HCT116 (cell line): Measurements from ENCODE around the gene CRMP1. TPM values are rescaled to one million over a fixed set of nuclear protein-coding genes. Genes with fewer than 3 reads are reported as not detected.

ENCODE experiments used
- ATAC-seq: fragments of 200-7000 bp; cut with Tn5 transposase; 2 replicates; pipeline ENCODE4 v1.9.1; 2020; ENCODE audit warnings: mild to moderate bottlenecking, moderate library complexity
- BruUV-seq: library from RNA; stranded (reverse); fragments of 400-500 nt; replicated peaks from 2 replicates; lab custom pipeline; 2021; lab: Mats Ljungman, UMichigan
- CTCF ChIA-PET: fragments of 300-600 bp; sonication (Branson Sonifier 250); formaldehyde crosslinking; loops from one replicate; lab custom pipeline; 2021; ENCODE audit warnings: antibody characterized with exemption; lab: Charles Lee
- POLR2A ChIA-PET: fragments of 300-600, 350-600 bp; sonication (Branson Sonifier 250); formaldehyde crosslinking; loops from one replicate; lab custom pipeline; 2021; ENCODE audit warnings: antibody characterized with exemption; lab: Charles Lee
- RAD21 ChIA-PET, 2 experiments: fragments of 300-600 bp; sonication (Branson Sonifier 250); formaldehyde crosslinking; loops; one replicate each; lab custom pipeline; 2023; ENCODE audit warnings: low total read pairs in 2 of 2; ENCODE audit not compliant: uncharacterized antibody in 2 of 2, unreplicated experiment in 2 of 2, low non-redundant PET in 1 of 2; lab: Charles Lee
- DNase-seq: peaks from one replicate; pipeline ENCODE4 v3.0.0-alpha.2; 2010; ENCODE audit warnings: low read depth, low spot score
- H2AFZ ChIP-seq: fragments of 200-600 bp; shearing (Covaris generic), sonication (generic); 2 replicates; pipeline ENCODE4 v1.6.1; 2017; ENCODE audit warnings: low read depth, mixed run types, mixed read lengths, antibody characterized with exemption, low read length; ENCODE audit not compliant: poor library complexity, severe bottlenecking
- H3K27ac ChIP-seq: 2 replicates; pipeline ENCODE4 v1.5.1; 2012; ENCODE audit warnings: low read depth, low read length
- H3K27me3 ChIP-seq: fragments of 200-600 bp; sonication (generic); 2 replicates; pipeline ENCODE4 v1.6.1; 2016; ENCODE audit warnings: mixed run types, low read length, mixed read lengths; ENCODE audit not compliant: insufficient read depth
- H3K36me3 ChIP-seq, 2 experiments: fragments of 200-500 bp in 1 of 2; fragments of 200-600 bp in 1 of 2; sonication (Bioruptor generic) in 1 of 2; sonication (generic) in 1 of 2; 2 replicates each; pipeline versions ENCODE4 v1.5.1 to v1.6.1; 2014 to 2016; ENCODE audit warnings: low read length in 2 of 2, inconsistent platforms in 1 of 2, mixed read lengths in 1 of 2, mixed run types in 1 of 2; ENCODE audit not compliant: insufficient read depth in 2 of 2, control insufficient read depth in 1 of 2
- H3K4me1 ChIP-seq, 2 experiments: fragments of 200-600 bp in 1 of 2; sonication (generic) in 1 of 2; 2 replicates each; pipeline versions ENCODE4 v1.5.1 to v1.6.1; 2012 to 2017; ENCODE audit warnings: low read length in 2 of 2, inconsistent platforms in 1 of 2, mild to moderate bottlenecking in 1 of 2, mixed read lengths in 1 of 2, mixed run types in 1 of 2, moderate library complexity in 1 of 2; ENCODE audit not compliant: insufficient read depth in 2 of 2, control insufficient read depth in 1 of 2
- H3K4me2 ChIP-seq: fragments of 200-600 bp; sonication (generic); 2 replicates; pipeline ENCODE4 v1.6.1; 2017; ENCODE audit warnings: mixed run types, low read length, mixed read lengths
- H3K4me3 ChIP-seq, 2 experiments: fragments of 200-600 bp in 1 of 2; sonication (generic) in 1 of 2; replicated peaks in 1 of 2; 2 replicates each; pipeline ENCODE4 v1.5.1; 2011 to 2016; ENCODE audit warnings: low read length in 2 of 2, control low read depth in 1 of 2, low read depth in 1 of 2, mild to moderate bottlenecking in 1 of 2, mixed read lengths in 1 of 2, mixed run types in 1 of 2
- H3K79me2 ChIP-seq: fragments of 200-600 bp; sonication (generic); 2 replicates; pipeline ENCODE4 v1.6.1; 2017; ENCODE audit warnings: mild to moderate bottlenecking, mixed run types, low read length, moderate library complexity, mixed read lengths; ENCODE audit not compliant: insufficient read depth
- H3K9ac ChIP-seq: fragments of 200-600 bp; sonication (generic); 2 replicates; pipeline ENCODE4 v1.6.1; 2016; ENCODE audit warnings: low read length, mixed read lengths
- H3K9me2 ChIP-seq: fragments of 200-600 bp; sonication (generic), shearing (Covaris generic); 2 replicates; pipeline ENCODE4 v1.6.1; 2017; ENCODE audit warnings: mixed run types, mild to moderate bottlenecking, moderate library complexity; ENCODE audit not compliant: insufficient read depth
- H3K9me3 ChIP-seq, 2 experiments: fragments of 200-500 bp in 1 of 2; fragments of 200-600 bp in 1 of 2; sonication (Bioruptor generic) in 1 of 2; sonication (generic) in 1 of 2; 2 replicates each; pipeline ENCODE4 v1.6.1; 2014 to 2017; ENCODE audit warnings: low read length in 2 of 2, mixed read lengths in 2 of 2, inconsistent platforms in 1 of 2, low read depth in 1 of 2, mild to moderate bottlenecking in 1 of 2, mixed run types in 1 of 2, moderate library complexity in 1 of 2; ENCODE audit not compliant: control insufficient read depth in 1 of 2, insufficient read depth in 1 of 2
- H4K20me1 ChIP-seq: fragments of 200-600 bp; sonication (generic), shearing (Covaris generic); 2 replicates; pipeline ENCODE4 v1.6.1; 2017; ENCODE audit warnings: mixed run types, mild to moderate bottlenecking, moderate library complexity; ENCODE audit not compliant: insufficient read depth
- ATF3 ChIP-seq: IDR thresholded peaks from 2 replicates; pipeline ENCODE4 v1.6.1; 2012
- CBX3 ChIP-seq: IDR thresholded peaks from 2 replicates; pipeline ENCODE4 v1.6.1; 2012; ENCODE audit warnings: low read depth
- CEBPB ChIP-seq: IDR thresholded peaks from 2 replicates; pipeline ENCODE4 v1.6.1; 2012; ENCODE audit warnings: low read depth
- CTCF ChIP-seq, 3 experiments: fragments of 200-600 bp in 1 of 3; sonication (generic) in 1 of 3; IDR thresholded peaks in 2 of 3; conservative IDR thresholded peaks in 1 of 3; 2 replicates each; pipeline ENCODE4 v1.5.1; 2012 to 2017; ENCODE audit warnings: low read depth in 2 of 3, low read length in 2 of 3, antibody characterized with exemption in 1 of 3, borderline replicate concordance in 1 of 3, control low read depth in 1 of 3, mild to moderate bottlenecking in 1 of 3, mixed read lengths in 1 of 3, mixed run types in 1 of 3, moderate library complexity in 1 of 3; ENCODE audit not compliant: insufficient read depth in 1 of 3
- EGR1 ChIP-seq: IDR thresholded peaks from 2 replicates; pipeline ENCODE4 v1.6.1; 2012; ENCODE audit warnings: low read depth
- ELF1 ChIP-seq: IDR thresholded peaks from 2 replicates; pipeline ENCODE4 v1.6.1; 2012; ENCODE audit warnings: low read depth, borderline replicate concordance
- EZH2phosphoT487 ChIP-seq: fragments of 200-600 bp; IDR thresholded peaks from 2 replicates; pipeline ENCODE4 v1.6.1; 2018; ENCODE audit warnings: antibody characterized with exemption, borderline replicate concordance
- FOSL1 ChIP-seq: IDR thresholded peaks from 2 replicates; pipeline ENCODE4 v1.6.1; 2012; ENCODE audit warnings: low read depth
- JUND ChIP-seq: IDR thresholded peaks from 2 replicates; pipeline ENCODE4 v1.6.1; 2012
- POLR2A ChIP-seq: IDR thresholded peaks from 2 replicates; pipeline ENCODE4 v1.7.0; 2011; ENCODE audit warnings: borderline replicate concordance; ENCODE audit not compliant: insufficient read depth, insufficient read length; ENCODE audit errors: extremely low read depth
- POLR2AphosphoS5 ChIP-seq: IDR thresholded peaks from 2 replicates; pipeline ENCODE4 v1.6.1; 2011; ENCODE audit warnings: mild to moderate bottlenecking, low read depth, low read length, moderate library complexity
- RAD21 ChIP-seq: IDR thresholded peaks from 2 replicates; pipeline ENCODE4 v1.6.1; 2012; ENCODE audit warnings: low read depth, mild to moderate bottlenecking
- REST ChIP-seq: IDR thresholded peaks from 2 replicates; pipeline ENCODE4 v1.6.1; 2012; ENCODE audit warnings: low read depth
- SP1 ChIP-seq: IDR thresholded peaks from 2 replicates; pipeline ENCODE4 v1.6.1; 2012; ENCODE audit warnings: low read depth
- SRF ChIP-seq: IDR thresholded peaks from 2 replicates; pipeline ENCODE4 v1.6.1; 2012; ENCODE audit warnings: low read depth
- TCF7L2 ChIP-seq: IDR thresholded peaks from 2 replicates; pipeline ENCODE4 v1.7.0; 2011; ENCODE audit warnings: borderline replicate concordance, inconsistent platforms; ENCODE audit not compliant: insufficient read depth, insufficient read length; ENCODE audit errors: extremely low read depth
- YY1 ChIP-seq: IDR thresholded peaks from 2 replicates; pipeline ENCODE4 v1.6.1; 2011; ENCODE audit warnings: low read length, low read depth, moderate library complexity, mild to moderate bottlenecking; ENCODE audit not compliant: insufficient replicate concordance; ENCODE audit errors: extremely low read depth
- ZBTB33 ChIP-seq: IDR thresholded peaks from 2 replicates; pipeline ENCODE4 v1.6.1; 2011; ENCODE audit warnings: mild to moderate bottlenecking, low read length, moderate library complexity; ENCODE audit not compliant: insufficient replicate concordance; ENCODE audit errors: extremely low read depth
- ZFX ChIP-seq: fragments of 450-650 bp; IDR thresholded peaks from 2 replicates; pipeline ENCODE4 v1.6.1; 2017
- ZNF274 ChIP-seq: fragments of 200-500 bp; sonication (Bioruptor generic); IDR thresholded peaks from 2 replicates; pipeline ENCODE4 v1.6.1; 2014; ENCODE audit warnings: mild to moderate bottlenecking, low read depth, low read length, inconsistent platforms
- intact Hi-C: fragments of 100-400 bp; cut with micrococcal nuclease; formaldehyde crosslinking; loops from 2 replicates; pipeline ENCODE4 v1.10.0; 2022
- total RNA-seq: library from RNA; stranded (reverse); gene quantifications from one replicate; pipeline ENCODE4 v1.2.1, GENCODE V29; 2021; ENCODE audit not compliant: unreplicated experiment

The CRMP1 gene
- total RNA-seq, 1 experiment from 2014 or later: not detected

GRCh38 chr4:5783486-5783885 is 109.4 kb downstream of the CRMP1 start:
- Histone ChIP-seq H3K9me3 (no peaks in the 10 kb centered on the region), H3K27me3 (no peaks in the 10 kb centered on the region), H2AFZ (no peak overlapping the region), H3K4me3 (no peak overlapping the region), H3K79me2 (no peaks in the 10 kb centered on the region), H3K27ac (no peak overlapping the region), H4K20me1 (no peaks in the 10 kb centered on the region), H3K9me2 (no peaks in the 10 kb centered on the region), H3K4me1 (no peaks in the 10 kb centered on the region), H3K36me3 (no peaks in the 10 kb centered on the region), H3K4me2 (no peak overlapping the region), H3K9ac (no peak overlapping the region)
- CTCF ChIA-PET: no interaction called here
- no TSS peak for BruUV-seq
- ATAC-seq (no peak), DNase-seq (no peak)
- POLR2A ChIA-PET: no interaction called here
- TF ChIP-seq ZNF274: no peak
- no peak for TF ChIP-seq ZBTB33
- no peak for TF ChIP-seq FOSL1
- no peak for TF ChIP-seq CBX3
- TF ChIP-seq SRF: no peak
- no peak for TF ChIP-seq ELF1
- no peak for TF ChIP-seq EGR1
- TF ChIP-seq RAD21: no peak
- no peak for TF ChIP-seq YY1
- TF ChIP-seq SP1: no peak
- TF ChIP-seq ZFX: no peak
- TF ChIP-seq EZH2phosphoT487: no peak
- TF ChIP-seq POLR2AphosphoS5: no peak
- TF ChIP-seq POLR2A: no peak
- no peak for TF ChIP-seq CTCF (IDR thresholded peaks at IDR 0.05 in 2 of 3, conservative IDR thresholded peaks at IDR 0.05 in 1 of 3; ENCODE audit: borderline replicate concordance in 1 of 3, insufficient read depth in 1 of 3, low read depth in 2 of 3, low read length in 2 of 3)
- no peak for TF ChIP-seq REST
- no peak for TF ChIP-seq JUND
- TF ChIP-seq CEBPB: no peak
- no peak for TF ChIP-seq ATF3
- TF ChIP-seq TCF7L2: no peak
- RAD21 ChIA-PET: no interaction called here
- intact Hi-C loops: no loop called here
